Kidney epithelial cell (primary cell): ENCODE data around the gene NOC4L. TPM values are rescaled to one million over a fixed set of nuclear protein-coding genes. Genes with fewer than 3 reads are reported as not detected.

Experiments
- DNase-seq: peaks from one replicate; pipeline ENCODE4 v3.0.0-alpha.2; 2010; ENCODE audit warnings: low read depth
- H3K27me3 ChIP-seq: 2 replicates; pipeline ENCODE4 v1.6.0; 2011; ENCODE audit warnings: low read length; ENCODE audit not compliant: control insufficient read depth, insufficient read depth
- H3K36me3 ChIP-seq: 2 replicates; pipeline ENCODE4 v1.5.1; 2011; ENCODE audit warnings: low read length; ENCODE audit not compliant: control insufficient read depth, insufficient read depth
- H3K4me3 ChIP-seq: 2 replicates; pipeline ENCODE4 v1.5.1; 2011; ENCODE audit warnings: low read depth, mild to moderate bottlenecking, control low read depth, low read length
- total RNA-seq: library from RNA; depleted of rRNA; stranded (reverse); fragments of >200 nt; gene quantifications from 2 replicates; pipeline ENCODE4 v1.2.3, GENCODE V29; 2015
- TF ChIP-seq, protein P1 (sequence below): IDR thresholded peaks from 2 replicates; pipeline ENCODE4 v1.5.1; 2011; ENCODE audit warnings: mild to moderate bottlenecking, moderate library complexity, low read length, control low read depth, inconsistent platforms; ENCODE audit not compliant: insufficient read depth, poor library complexity, severe bottlenecking

Gene NOC4L
- total RNA-seq, 1 donor from 2014 or later, result 23.8 TPM

DNA sequence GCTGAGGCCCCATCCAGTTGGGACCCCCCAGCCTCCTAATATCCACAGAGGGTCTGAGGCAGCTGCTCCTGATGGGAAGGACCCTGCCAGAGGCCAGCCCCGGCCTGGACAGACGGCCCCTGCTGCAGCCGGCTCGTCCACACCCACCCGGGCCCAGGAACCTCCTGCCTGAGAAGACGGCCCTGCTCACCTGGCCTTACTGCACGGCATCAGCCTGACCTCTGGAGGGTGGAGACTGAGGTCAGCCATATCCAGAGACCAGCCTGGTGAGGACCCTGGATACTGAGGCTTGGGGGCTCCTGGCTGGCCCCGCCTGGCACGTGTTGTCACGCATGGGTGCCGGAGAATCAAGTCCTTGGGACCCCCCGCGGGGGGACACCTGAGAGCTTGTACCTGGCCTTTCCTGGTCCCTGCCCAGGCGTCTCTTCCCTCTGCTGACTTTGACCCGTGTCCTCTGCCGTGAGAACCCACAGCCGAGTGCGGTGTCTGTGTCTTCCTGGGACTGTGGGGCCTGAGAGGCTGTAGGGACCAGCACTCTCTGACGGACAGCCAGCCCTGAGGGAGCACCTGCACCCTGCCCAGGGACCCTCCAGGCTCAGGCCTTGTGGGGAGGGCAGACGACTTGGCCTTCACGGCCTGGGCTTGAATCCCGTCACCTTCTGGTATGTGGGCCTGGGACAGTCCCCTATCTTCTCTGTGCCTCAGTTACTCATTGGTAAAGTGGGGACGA lies 57.3 kb downstream of the NOC4L start:
- TF ChIP-seq, protein P1, sequence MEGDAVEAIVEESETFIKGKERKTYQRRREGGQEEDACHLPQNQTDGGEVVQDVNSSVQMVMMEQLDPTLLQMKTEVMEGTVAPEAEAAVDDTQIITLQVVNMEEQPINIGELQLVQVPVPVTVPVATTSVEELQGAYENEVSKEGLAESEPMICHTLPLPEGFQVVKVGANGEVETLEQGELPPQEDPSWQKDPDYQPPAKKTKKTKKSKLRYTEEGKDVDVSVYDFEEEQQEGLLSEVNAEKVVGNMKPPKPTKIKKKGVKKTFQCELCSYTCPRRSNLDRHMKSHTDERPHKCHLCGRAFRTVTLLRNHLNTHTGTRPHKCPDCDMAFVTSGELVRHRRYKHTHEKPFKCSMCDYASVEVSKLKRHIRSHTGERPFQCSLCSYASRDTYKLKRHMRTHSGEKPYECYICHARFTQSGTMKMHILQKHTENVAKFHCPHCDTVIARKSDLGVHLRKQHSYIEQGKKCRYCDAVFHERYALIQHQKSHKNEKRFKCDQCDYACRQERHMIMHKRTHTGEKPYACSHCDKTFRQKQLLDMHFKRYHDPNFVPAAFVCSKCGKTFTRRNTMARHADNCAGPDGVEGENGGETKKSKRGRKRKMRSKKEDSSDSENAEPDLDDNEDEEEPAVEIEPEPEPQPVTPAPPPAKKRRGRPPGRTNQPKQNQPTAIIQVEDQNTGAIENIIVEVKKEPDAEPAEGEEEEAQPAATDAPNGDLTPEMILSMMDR, result no peak
- peaks cover 46% of the 10 kb centered on the region for H3K27me3 ChIP-seq
- DNase-seq, result no peak
- H3K4me3 ChIP-seq, result no peak overlapping the region
- H3K36me3 ChIP-seq, result no peaks in the 10 kb centered on the region

Other genes with a start within 250 kb of the NOC4L start
- gene ULK1, start 249.8 kb upstream of the NOC4L start, total RNA-seq, result 14.7 and 20.4 TPM in 2 replicates
- gene PUS1, start 215.2 kb upstream of the NOC4L start, total RNA-seq, result 22.9 and 23.5 TPM in 2 replicates
- 21.4 and 21.7 TPM in 2 replicates for gene EP400, start 194.5 kb upstream of the NOC4L start, total RNA-seq
- gene DDX51, start 138 bp upstream of the NOC4L start, total RNA-seq, result 15.7 and 18.9 TPM in 2 replicates
- gene GALNT9, start 185.1 kb downstream of the NOC4L start, total RNA-seq, result 1.5 and 9.4 TPM in 2 replicates